SU-DHL-6 (cell line): ENCODE data around the gene DLX4.

ENCODE experiments used
- H2AFZ ChIP-seq: fragments of 200-600 bp; sonication (generic); 2 replicates; pipeline ENCODE4 v1.6.1; 2014; ENCODE audit warnings: low read depth, mild to moderate bottlenecking, moderate library complexity, mixed read lengths, antibody characterized with exemption, low read length; ENCODE audit not compliant: severe bottlenecking
- H3F3A ChIP-seq: fragments of 200-600 bp; shearing (Covaris generic); 2 replicates; pipeline ENCODE4 v1.6.0; 2016; ENCODE audit warnings: antibody characterized with exemption, mild to moderate bottlenecking; ENCODE audit not compliant: insufficient read depth
- H3K27ac ChIP-seq: fragments of 200-600 bp; sonication (generic); 2 replicates; pipeline ENCODE4 v1.5.1; 2016; ENCODE audit warnings: low read depth, mild to moderate bottlenecking, low read length, moderate library complexity, mixed read lengths
- H3K27me3 ChIP-seq: fragments of 200-600 bp; sonication (generic), shearing (Covaris generic); 2 replicates; pipeline ENCODE4 v1.6.0; 2014; ENCODE audit warnings: mild to moderate bottlenecking, low read length
- H3K36me3 ChIP-seq: fragments of 200-600 bp; sonication (generic); 2 replicates; pipeline ENCODE4 v1.6.1; 2014; ENCODE audit warnings: mild to moderate bottlenecking, low read length, mixed read lengths
- H3K4me2 ChIP-seq: fragments of 300-600, 200-600 bp; shearing (Covaris generic), sonication (generic); 2 replicates; pipeline ENCODE4 v1.6.0; 2014; ENCODE audit warnings: low read length, low read depth, mild to moderate bottlenecking; ENCODE audit not compliant: poor library complexity, severe bottlenecking
- H3K4me3 ChIP-seq: fragments of 200-600 bp; sonication (generic); 2 replicates; pipeline ENCODE4 v1.5.1; 2014; ENCODE audit warnings: antibody characterized with exemption, low read length, mild to moderate bottlenecking, mixed read lengths; ENCODE audit not compliant: insufficient read depth, poor library complexity, severe bottlenecking
- H3K79me2 ChIP-seq: fragments of 200-600 bp; sonication (generic); 2 replicates; pipeline ENCODE4 v1.6.1; 2014; ENCODE audit warnings: mild to moderate bottlenecking, low read length, moderate library complexity; ENCODE audit not compliant: insufficient read depth
- H3K9ac ChIP-seq: fragments of 200-600 bp; sonication (generic); 2 replicates; pipeline ENCODE4 v1.7.0; 2014; ENCODE audit warnings: mild to moderate bottlenecking, low read length
- H3K9me2 ChIP-seq: fragments of 200-600 bp; sonication (generic); replicated peaks from 2 replicates; pipeline ENCODE4 v1.6.1; 2014; ENCODE audit warnings: low read length; ENCODE audit not compliant: insufficient read depth
- H3K9me3 ChIP-seq: fragments of 200-600 bp; sonication (generic); 2 replicates; pipeline ENCODE4 v1.6.1; 2014; ENCODE audit warnings: low read length, mixed read lengths; ENCODE audit not compliant: insufficient read depth
- H4K20me1 ChIP-seq: fragments of 200-600 bp; sonication (generic); 2 replicates; pipeline ENCODE4 v1.6.1; 2014; ENCODE audit warnings: low read depth, mild to moderate bottlenecking, antibody characterized with exemption, low read length, moderate library complexity, mixed read lengths
- EZH2phosphoT487 ChIP-seq: fragments of 200-600 bp; sonication (generic), shearing (Covaris generic); conservative IDR thresholded peaks from 2 replicates; pipeline ENCODE4 v1.6.1; 2018; ENCODE audit warnings: mild to moderate bottlenecking, antibody characterized with exemption, low read length, moderate library complexity, mixed read lengths
- TF ChIP-seq, protein P1 (sequence below): fragments of 200-600 bp; sonication (generic); IDR thresholded peaks from one replicate; pipeline ENCODE4 v1.5.1; 2017; ENCODE audit warnings: antibody characterized with exemption, mild to moderate bottlenecking, low read length, moderate library complexity; ENCODE audit not compliant: insufficient read depth, poor library complexity, severe bottlenecking

The DLX4 gene

DNA sequence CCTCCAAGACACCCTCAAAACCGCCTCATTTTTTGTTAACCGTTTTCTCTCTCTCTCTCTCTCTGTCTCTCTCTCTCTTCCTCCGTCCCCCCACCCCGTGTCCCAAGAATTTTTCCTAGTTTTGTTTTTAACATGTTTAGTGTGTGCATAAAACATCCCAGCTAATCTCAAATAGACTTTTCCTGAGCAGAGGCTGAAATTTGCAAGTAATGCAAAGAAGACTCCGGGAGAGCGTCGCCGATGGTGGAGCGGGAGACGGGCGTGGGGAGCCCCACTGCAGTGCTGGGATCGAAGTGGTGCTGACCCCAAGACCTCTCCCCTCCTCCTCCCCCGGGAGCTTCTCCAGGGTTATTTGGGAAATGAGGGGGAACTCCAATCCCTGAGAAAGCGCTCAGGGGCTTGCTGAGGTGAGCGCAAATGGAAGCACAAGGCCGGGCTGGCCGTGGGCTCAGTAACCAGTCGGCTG, 4.7 kb upstream of the DLX4 start:
- H2AFZ ChIP-seq = no peak overlapping the region
- H3K27me3 ChIP-seq = no peaks in the 10 kb centered on the region
- no peaks in the 10 kb centered on the region for H3K9me3 ChIP-seq
- H3K79me2 ChIP-seq = no peaks in the 10 kb centered on the region
- H3K27ac ChIP-seq = no peak overlapping the region
- H3K4me2 ChIP-seq = no peak overlapping the region
- no peak overlapping the region for H3K4me3 ChIP-seq
- TF ChIP-seq, protein P1, sequence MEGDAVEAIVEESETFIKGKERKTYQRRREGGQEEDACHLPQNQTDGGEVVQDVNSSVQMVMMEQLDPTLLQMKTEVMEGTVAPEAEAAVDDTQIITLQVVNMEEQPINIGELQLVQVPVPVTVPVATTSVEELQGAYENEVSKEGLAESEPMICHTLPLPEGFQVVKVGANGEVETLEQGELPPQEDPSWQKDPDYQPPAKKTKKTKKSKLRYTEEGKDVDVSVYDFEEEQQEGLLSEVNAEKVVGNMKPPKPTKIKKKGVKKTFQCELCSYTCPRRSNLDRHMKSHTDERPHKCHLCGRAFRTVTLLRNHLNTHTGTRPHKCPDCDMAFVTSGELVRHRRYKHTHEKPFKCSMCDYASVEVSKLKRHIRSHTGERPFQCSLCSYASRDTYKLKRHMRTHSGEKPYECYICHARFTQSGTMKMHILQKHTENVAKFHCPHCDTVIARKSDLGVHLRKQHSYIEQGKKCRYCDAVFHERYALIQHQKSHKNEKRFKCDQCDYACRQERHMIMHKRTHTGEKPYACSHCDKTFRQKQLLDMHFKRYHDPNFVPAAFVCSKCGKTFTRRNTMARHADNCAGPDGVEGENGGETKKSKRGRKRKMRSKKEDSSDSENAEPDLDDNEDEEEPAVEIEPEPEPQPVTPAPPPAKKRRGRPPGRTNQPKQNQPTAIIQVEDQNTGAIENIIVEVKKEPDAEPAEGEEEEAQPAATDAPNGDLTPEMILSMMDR = no peak
- no peak for TF ChIP-seq EZH2phosphoT487
- 0 out of 2 replicates have a peak, but pooled peaks cover 3% of the 10 kb centered on the region for H3F3A ChIP-seq
- H3K9ac ChIP-seq = no peak overlapping the region
- H4K20me1 ChIP-seq = no peaks in the 10 kb centered on the region
- no peaks in the 10 kb centered on the region for H3K9me2 ChIP-seq
- H3K36me3 ChIP-seq = no peaks in the 10 kb centered on the region

DNA sequence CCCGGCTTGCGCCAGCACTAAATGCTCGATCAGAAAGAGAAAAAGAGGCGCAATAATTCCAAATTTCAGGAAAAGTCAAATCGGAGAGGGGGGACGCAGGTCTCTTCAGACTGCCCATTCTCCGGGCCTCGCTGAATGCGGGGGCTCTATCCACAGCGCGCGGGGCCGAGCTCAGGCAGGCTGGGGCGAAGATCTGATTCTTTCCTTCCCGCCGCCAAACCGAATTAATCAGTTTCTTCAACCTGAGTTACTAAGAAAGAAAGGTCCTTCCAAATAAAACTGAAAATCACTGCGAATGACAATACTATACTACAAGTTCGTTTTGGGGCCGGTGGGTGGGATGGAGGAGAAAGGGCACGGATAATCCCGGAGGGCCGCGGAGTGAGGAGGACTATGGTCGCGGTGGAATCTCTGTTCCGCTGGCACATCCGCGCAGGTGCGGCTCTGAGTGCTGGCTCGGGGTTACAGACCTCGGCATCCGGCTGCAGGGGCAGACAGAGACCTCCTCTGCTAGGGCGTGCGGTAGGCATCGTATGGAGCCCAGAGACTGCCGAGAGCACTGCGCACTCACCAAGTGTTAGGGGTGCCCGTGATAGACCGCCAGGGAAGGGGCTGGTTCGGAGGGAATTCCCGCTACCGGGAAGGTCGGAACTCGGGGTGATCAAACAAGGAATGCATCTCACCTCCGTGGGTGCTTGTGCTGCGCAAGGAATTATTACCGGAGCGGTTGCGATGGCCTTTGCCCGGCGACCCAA, 4.0 kb upstream of the DLX4 start:
- 0 out of 2 replicates have a peak, but pooled peaks cover 3% of the 10 kb centered on the region for H3F3A ChIP-seq
- no peak overlapping the region for H2AFZ ChIP-seq
- H3K27ac ChIP-seq = no peak overlapping the region
- H3K27me3 ChIP-seq = no peaks in the 10 kb centered on the region
- no peaks in the 10 kb centered on the region for H3K9me3 ChIP-seq
- H3K9ac ChIP-seq = no peak overlapping the region
- H3K4me3 ChIP-seq = no peak overlapping the region
- TF ChIP-seq, protein P1 = no peak
- no peak for TF ChIP-seq EZH2phosphoT487
- H4K20me1 ChIP-seq = no peaks in the 10 kb centered on the region
- H3K4me2 ChIP-seq = no peak overlapping the region
- H3K36me3 ChIP-seq = no peaks in the 10 kb centered on the region
- H3K9me2 ChIP-seq = no peaks in the 10 kb centered on the region
- no peaks in the 10 kb centered on the region for H3K79me2 ChIP-seq

DNA sequence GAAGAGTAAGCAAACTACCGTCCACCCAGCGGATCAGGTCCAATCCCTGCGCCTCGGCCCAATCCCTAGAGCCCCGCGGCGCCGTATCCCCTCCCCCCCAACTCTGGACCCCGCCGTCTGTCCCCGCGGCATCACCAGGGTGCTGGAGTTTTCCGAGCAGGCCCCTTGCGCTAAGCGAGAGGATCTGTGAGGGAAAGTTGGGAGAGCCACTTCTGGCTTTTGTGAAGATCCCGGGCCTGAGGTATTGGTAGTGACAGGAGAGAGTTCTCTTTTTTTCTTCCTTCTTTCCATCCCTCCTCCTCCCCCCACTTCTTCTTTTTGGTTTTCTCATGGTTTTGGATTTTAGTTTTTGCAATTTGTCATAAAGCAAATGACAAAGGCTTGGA, 3.5 kb upstream of the DLX4 start:
- no peaks in the 10 kb centered on the region for H3K9me2 ChIP-seq

More for the DNA sequence above, 3.5 kb upstream of the DLX4 start:
- 0 out of 2 replicates have a peak, but pooled peaks cover 3% of the 10 kb centered on the region for H3F3A ChIP-seq
- H3K36me3 ChIP-seq = no peaks in the 10 kb centered on the region
- no peak for TF ChIP-seq EZH2phosphoT487
- TF ChIP-seq, protein P1 = no peak
- no peak overlapping the region for H3K9ac ChIP-seq
- H4K20me1 ChIP-seq = no peaks in the 10 kb centered on the region
- no peak overlapping the region for H3K4me3 ChIP-seq
- H3K79me2 ChIP-seq = no peaks in the 10 kb centered on the region
- H3K27me3 ChIP-seq = no peaks in the 10 kb centered on the region
- H2AFZ ChIP-seq = no peak overlapping the region
- H3K4me2 ChIP-seq = no peak overlapping the region
- H3K27ac ChIP-seq = no peak overlapping the region
- H3K9me3 ChIP-seq = no peaks in the 10 kb centered on the region
